HepG2 (cell line): ENCODE data around the gene MADCAM1. TPM values are rescaled to one million over a fixed set of nuclear protein-coding genes. Genes with fewer than 3 reads are reported as not detected.

Experiments used
- ATF7 ChIP-seq, 2 experiments: fragments of 450-650 bp in 1 of 2; sonication (generic) in 1 of 2; formaldehyde crosslinking in 1 of 2; IDR thresholded peaks; 2 replicates each; pipeline versions ENCODE4 v1.4.0 to v1.6.1; 2016 to 2020; ENCODE audit warnings: antibody characterized with exemption in 1 of 2, mild to moderate bottlenecking in 1 of 2, missing genetic modification reagents in 1 of 2
- DNMT3B ChIP-seq: conservative IDR thresholded peaks from 2 replicates; pipeline ENCODE4 v1.6.1; 2016; ENCODE audit warnings: missing biosample characterization, control low read depth
- FOXP1 ChIP-seq, 2 experiments: fragments of 450-650 bp in 1 of 2; IDR thresholded peaks; 2 replicates each; pipeline ENCODE4 v1.6.1; 2017 to 2018; ENCODE audit warnings: antibody characterized with exemption in 1 of 2
- HIC2 ChIP-seq: sonication (generic); formaldehyde crosslinking; IDR thresholded peaks from 2 replicates; pipeline ENCODE4 v1.9.0; 2022; ENCODE audit warnings: low read depth, missing genetic modification reagents
- HNF4A ChIP-seq: sonication (generic); formaldehyde crosslinking; IDR thresholded peaks from 2 replicates; pipeline ENCODE4 v1.4.0; 2020; ENCODE audit warnings: missing genetic modification reagents
- PITX1 ChIP-seq: sonication (generic); formaldehyde crosslinking; IDR thresholded peaks from 2 replicates; pipeline ENCODE4 v1.5.1; 2020; ENCODE audit warnings: mild to moderate bottlenecking, missing genetic modification reagents
- POGZ ChIP-seq: sonication (generic); formaldehyde crosslinking; IDR thresholded peaks from 2 replicates; pipeline ENCODE4 v1.4.0; 2020; ENCODE audit warnings: mild to moderate bottlenecking, missing genetic modification reagents
- PTBP1 ChIP-seq: fragments of 200-400 bp; formaldehyde crosslinking; IDR thresholded peaks from 2 replicates; pipeline ENCODE4 v1.6.1; 2018; ENCODE audit warnings: low read length, low read depth; ENCODE audit not compliant: poor library complexity, severe bottlenecking
- SRSF9 ChIP-seq: fragments of 200-400 bp; formaldehyde crosslinking; IDR thresholded peaks from 2 replicates; pipeline ENCODE4 v1.6.1; 2018; ENCODE audit warnings: borderline replicate concordance, mild to moderate bottlenecking, low read depth, low read length; ENCODE audit not compliant: insufficient read depth, poor library complexity, severe bottlenecking
- SYNCRIP ChIP-seq: fragments of 200-400 bp; formaldehyde crosslinking; IDR thresholded peaks from 2 replicates; pipeline ENCODE4 v1.6.1; 2018; ENCODE audit warnings: mild to moderate bottlenecking, low read depth, low read length; ENCODE audit not compliant: insufficient read depth
- TBL1XR1 ChIP-seq: fragments of 150-350 bp; IDR thresholded peaks from 2 replicates; pipeline ENCODE4 v1.6.1; 2014; ENCODE audit warnings: borderline replicate concordance, low read length; ENCODE audit not compliant: partially characterized antibody
- TERF1 ChIP-seq: sonication (generic); formaldehyde crosslinking; IDR thresholded peaks from 2 replicates; pipeline ENCODE4 v1.8.0; 2022; ENCODE audit warnings: mild to moderate bottlenecking, missing genetic modification reagents, moderate library complexity
- TMF1 ChIP-seq: sonication (generic); formaldehyde crosslinking; IDR thresholded peaks from 2 replicates; pipeline ENCODE4 v1.8.1; 2022; ENCODE audit warnings: low read depth, missing genetic modification reagents
- XRCC5 ChIP-seq: fragments of 200-400 bp; formaldehyde crosslinking; optimal IDR thresholded peaks from 2 replicates; pipeline ENCODE3; 2017; ENCODE audit warnings: mild to moderate bottlenecking, low read length
- ZBTB37 ChIP-seq: sonication (generic); formaldehyde crosslinking; IDR thresholded peaks from 2 replicates; pipeline ENCODE4 v1.4.0; 2020; ENCODE audit warnings: mild to moderate bottlenecking, missing genetic modification reagents
- ZNF337 ChIP-seq: sonication (generic); formaldehyde crosslinking; IDR thresholded peaks from 2 replicates; pipeline ENCODE4 v1.5.1; 2020; ENCODE audit warnings: missing genetic modification reagents, low read depth, mild to moderate bottlenecking, borderline replicate concordance
- ZNF510 ChIP-seq: sonication (generic); formaldehyde crosslinking; IDR thresholded peaks from 2 replicates; pipeline ENCODE4 v1.4.0; 2020; ENCODE audit warnings: low read depth, mild to moderate bottlenecking, missing genetic modification reagents
- ZNF781 ChIP-seq: sonication (generic); formaldehyde crosslinking; IDR thresholded peaks from 2 replicates; pipeline ENCODE4 v1.5.1; 2020; ENCODE audit warnings: borderline replicate concordance, mild to moderate bottlenecking, missing genetic modification reagents; ENCODE audit errors: not compliant biosample characterization
- ZUFSP ChIP-seq: sonication (generic); formaldehyde crosslinking; IDR thresholded peaks from 2 replicates; pipeline ENCODE4 v1.9.0; 2021; ENCODE audit warnings: missing genetic modification reagents, mild to moderate bottlenecking, borderline replicate concordance
- ZZZ3 ChIP-seq: sonication (generic); formaldehyde crosslinking; IDR thresholded peaks from 2 replicates; pipeline ENCODE4 v1.4.0; 2020; ENCODE audit warnings: missing genetic modification reagents, mild to moderate bottlenecking, borderline replicate concordance
- polyA plus RNA-seq, 8 experiments: library from polyadenylated mRNA; depleted of rRNA in 3 of 8; stranded (reverse) in 7 of 8; unstranded in 1 of 8; fragments of >200 nt; fragmentation: Illumina TruSeq in 4 of 8; extraction: Trizol in 4 of 8; gene quantifications; 2 replicates each; pipeline versions ENCODE4 v1.2.1 to v1.2.3, GENCODE V29; 2011 to 2016; ENCODE audit warnings: low read depth in 4 of 8, missing spikeins in 1 of 8, mixed read lengths in 1 of 8; ENCODE audit not compliant: insufficient read depth in 1 of 8
- total RNA-seq, 5 experiments: library from RNA; depleted of rRNA; stranded (reverse); fragments of >200 nt; fragmentation: Illumina TruSeq; extraction: Trizol; gene quantifications; 2 replicates each; pipeline ENCODE4 v1.2.3, GENCODE V29; 2016; ENCODE audit warnings: low read depth in 1 of 5

The MADCAM1 gene
- total and polyA plus RNA-seq, 2 of the 13 experiments (the other 11 are each of a cell fraction or from before 2014, with no cell fraction given): 0.29 to 0.33 TPM

GRCh38 chr19:494171-495080 is 1.9 kb upstream of the MADCAM1 start (continued):
- TF ChIP-seq TERF1 (no peak), ZBTB37 (CRISPR knock-in tag) (no peak), PITX1 (0 out of 2 replicates have a peak, but pooled peaks have one; percentile 30), ZNF781 (no peak), POGZ (CRISPR knock-in tag) (no peak), SYNCRIP (no peak), HIC2 (CRISPR knock-in tag) (no peak), XRCC5 (no peak), TBL1XR1 (no peak), FOXP1 (IDR thresholded peaks at IDR 0.05) (no peak), FOXP1 (CRISPR knock-in tag; IDR thresholded peaks at IDR 0.05) (no peak), HNF4A (CRISPR knock-in tag) (no peak), PTBP1 (no peak), ZUFSP (CRISPR knock-in tag) (no peak), ZNF510 (CRISPR knock-in tag) (0 out of 2 replicates have a peak, but pooled peaks have one; percentile 52), ZNF337 (CRISPR knock-in tag) (no peak), SRSF9 (no peak), TMF1 (CRISPR knock-in tag) (no peak), DNMT3B (CRISPR knock-in tag) (no peak), ZZZ3 (CRISPR knock-in tag) (peak; percentile 59; the same call in 1 of the 2 replicates), ATF7 (IDR thresholded peaks at IDR 0.05) (no peak), ATF7 (CRISPR knock-in tag; IDR thresholded peaks at IDR 0.05) (no peak)
